RWPE2 (cell line): ENCODE data around the gene PLEKHJ1.
A peak's percentile ranks its signal among the peaks of the same experiment; 100 is the strongest.

ENCODE experiments used
- ATAC-seq: fragments of 200-7000 bp; cut with Tn5 transposase; 3 replicates; pipeline ENCODE4 v1.9.1; 2021; ENCODE audit warnings: low read depth
- DNase-seq: peaks from one replicate; pipeline ENCODE4 v3.0.0-alpha.2; 2020; ENCODE audit warnings: low spot score
- H3K27ac ChIP-seq: fragments of 450-650 bp; 2 replicates; pipeline ENCODE4 v1.5.1; 2017; ENCODE audit warnings: mild to moderate bottlenecking; ENCODE audit not compliant: poor library complexity, severe bottlenecking
- H3K27me3 ChIP-seq: fragments of 250-450 bp; sonication (Bioruptor Pico); 2 replicates; pipeline ENCODE4 v1.5.1; 2021; ENCODE audit warnings: mild to moderate bottlenecking, moderate library complexity; ENCODE audit not compliant: insufficient read depth, poor library complexity, severe bottlenecking
- H3K36me3 ChIP-seq: fragments of 250-450 bp; sonication (Bioruptor Pico); 2 replicates; pipeline ENCODE4 v1.5.1; 2020; ENCODE audit warnings: low read depth, mild to moderate bottlenecking, moderate library complexity
- H3K4me1 ChIP-seq: fragments of 250-450 bp; sonication (Bioruptor Pico); 2 replicates; pipeline ENCODE4 v1.5.1; 2021; ENCODE audit warnings: mild to moderate bottlenecking, moderate library complexity; ENCODE audit not compliant: insufficient read depth, poor library complexity, severe bottlenecking
- H3K4me3 ChIP-seq: fragments of 250-450 bp; sonication (Bioruptor Pico); 2 replicates; pipeline ENCODE4 v1.5.1; 2021; ENCODE audit warnings: mild to moderate bottlenecking, moderate library complexity; ENCODE audit not compliant: severe bottlenecking
- H3K9me3 ChIP-seq: fragments of 250-450 bp; sonication (Bioruptor Pico); 2 replicates; pipeline ENCODE4 v1.5.1; 2021; ENCODE audit warnings: mild to moderate bottlenecking, moderate library complexity; ENCODE audit not compliant: severe bottlenecking
- TF ChIP-seq, protein P1 (sequence below): fragments of 450-650 bp; IDR thresholded peaks from one replicate; pipeline ENCODE4 v1.5.1; 2017; ENCODE audit warnings: mild to moderate bottlenecking, moderate library complexity; ENCODE audit not compliant: poor library complexity, severe bottlenecking

PLEKHJ1 gene

DNA sequence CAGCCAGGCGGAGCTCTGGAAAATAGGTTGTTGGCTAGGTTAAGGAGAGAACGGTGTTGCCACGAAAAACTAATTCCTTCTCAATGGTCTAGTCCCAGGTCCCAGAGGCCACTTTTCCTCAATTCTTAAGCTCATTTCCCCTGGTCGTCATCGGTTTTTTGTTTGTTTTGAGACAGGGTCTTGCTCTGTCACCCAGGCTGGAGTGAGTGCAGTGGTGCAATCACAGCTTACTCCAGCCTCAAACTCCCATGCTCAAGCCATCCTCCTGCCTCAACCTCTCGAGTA lies 1.7 kb upstream of the PLEKHJ1 start:
- Histone ChIP-seq H3K9me3 (no peaks in the 10 kb centered on the region), H3K4me3 (no peak overlapping the region), H3K27me3 (no peaks in the 10 kb centered on the region), H3K27ac (peak overlapping the region; percentile 69), H3K4me1 (peaks cover 10% of the 10 kb centered on the region), H3K36me3 (peaks cover 57% of the 10 kb centered on the region)
- TF ChIP-seq, protein P1, sequence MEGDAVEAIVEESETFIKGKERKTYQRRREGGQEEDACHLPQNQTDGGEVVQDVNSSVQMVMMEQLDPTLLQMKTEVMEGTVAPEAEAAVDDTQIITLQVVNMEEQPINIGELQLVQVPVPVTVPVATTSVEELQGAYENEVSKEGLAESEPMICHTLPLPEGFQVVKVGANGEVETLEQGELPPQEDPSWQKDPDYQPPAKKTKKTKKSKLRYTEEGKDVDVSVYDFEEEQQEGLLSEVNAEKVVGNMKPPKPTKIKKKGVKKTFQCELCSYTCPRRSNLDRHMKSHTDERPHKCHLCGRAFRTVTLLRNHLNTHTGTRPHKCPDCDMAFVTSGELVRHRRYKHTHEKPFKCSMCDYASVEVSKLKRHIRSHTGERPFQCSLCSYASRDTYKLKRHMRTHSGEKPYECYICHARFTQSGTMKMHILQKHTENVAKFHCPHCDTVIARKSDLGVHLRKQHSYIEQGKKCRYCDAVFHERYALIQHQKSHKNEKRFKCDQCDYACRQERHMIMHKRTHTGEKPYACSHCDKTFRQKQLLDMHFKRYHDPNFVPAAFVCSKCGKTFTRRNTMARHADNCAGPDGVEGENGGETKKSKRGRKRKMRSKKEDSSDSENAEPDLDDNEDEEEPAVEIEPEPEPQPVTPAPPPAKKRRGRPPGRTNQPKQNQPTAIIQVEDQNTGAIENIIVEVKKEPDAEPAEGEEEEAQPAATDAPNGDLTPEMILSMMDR: no peak
- DNase-seq (no peak), ATAC-seq (no peak)

DNA sequence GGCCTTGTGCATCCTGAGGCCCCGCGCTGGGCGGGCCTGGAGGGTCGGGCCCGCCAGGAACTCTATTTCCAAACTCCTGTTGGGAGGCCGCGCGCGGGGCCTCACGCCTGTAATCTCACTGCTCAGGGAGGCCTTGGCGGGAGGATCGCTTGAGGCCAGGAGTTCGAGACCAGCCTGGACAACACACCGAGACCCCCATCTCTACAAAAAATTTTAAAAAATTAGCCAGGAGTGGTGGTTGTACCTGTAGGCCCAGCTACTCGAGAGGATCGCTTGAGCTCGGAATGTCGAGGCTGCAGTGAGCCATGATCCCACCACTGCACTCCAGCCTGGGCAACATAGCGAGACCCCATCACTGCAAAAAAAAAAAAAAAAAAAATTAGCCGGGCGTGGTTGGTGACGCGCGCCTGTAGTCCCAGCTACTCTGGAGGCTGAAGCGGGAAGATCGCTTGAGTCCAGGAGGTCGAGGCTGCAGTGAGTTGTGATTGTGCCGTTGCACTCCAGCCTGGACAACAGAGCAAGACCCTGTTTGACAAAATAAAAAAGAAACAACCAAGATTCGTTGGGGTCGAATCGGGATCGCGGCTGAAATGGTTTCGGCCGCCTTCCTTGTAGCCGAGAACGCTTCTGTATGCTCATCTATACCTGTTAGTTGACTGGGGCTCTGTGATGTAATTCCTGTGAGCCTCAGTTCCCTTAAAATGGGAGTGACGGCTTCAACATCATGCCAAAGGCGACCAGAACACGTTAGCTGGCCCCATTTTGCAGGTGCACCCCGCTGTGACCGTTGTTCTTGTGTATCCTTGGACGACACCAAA lies 1.1 kb upstream of the PLEKHJ1 start:
- Histone ChIP-seq H3K36me3 (peaks cover 55% of the 10 kb centered on the region), H3K4me3 (peak overlapping the region; percentile 88), H3K27ac (peak overlapping the region; percentile 69), H3K27me3 (no peaks in the 10 kb centered on the region), H3K4me1 (peaks cover 10% of the 10 kb centered on the region), H3K9me3 (no peaks in the 10 kb centered on the region)
- no peak for DNase-seq
- no peak; the same call in 2 of the 3 replicates for ATAC-seq
- TF ChIP-seq, protein P1: no peak

DNA sequence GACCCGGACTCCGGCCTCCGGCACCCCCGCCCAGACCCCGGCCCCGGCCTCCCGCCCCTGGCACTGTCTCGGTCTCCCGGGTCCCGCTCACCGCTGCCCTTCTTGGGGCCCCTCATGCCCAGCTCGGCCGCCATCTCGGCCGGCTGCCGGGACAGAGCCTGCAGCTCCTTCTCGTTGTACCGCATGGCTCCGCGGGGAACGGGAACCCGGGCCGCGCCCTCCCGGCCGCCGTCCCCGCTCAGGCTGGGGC lies 140 bp downstream of the PLEKHJ1 start:
- Histone ChIP-seq H3K4me3 (peak overlapping the region; percentile 88), H3K27ac (peak overlapping the region; percentile 69), H3K27me3 (no peaks in the 10 kb centered on the region), H3K4me1 (peaks cover 10% of the 10 kb centered on the region), H3K36me3 (peaks cover 43% of the 10 kb centered on the region), H3K9me3 (no peaks in the 10 kb centered on the region)
- ATAC-seq (peak; percentile 41; the same call in 2 of the 3 replicates), DNase-seq (no peak)
- TF ChIP-seq, protein P1: no peak

DNA sequence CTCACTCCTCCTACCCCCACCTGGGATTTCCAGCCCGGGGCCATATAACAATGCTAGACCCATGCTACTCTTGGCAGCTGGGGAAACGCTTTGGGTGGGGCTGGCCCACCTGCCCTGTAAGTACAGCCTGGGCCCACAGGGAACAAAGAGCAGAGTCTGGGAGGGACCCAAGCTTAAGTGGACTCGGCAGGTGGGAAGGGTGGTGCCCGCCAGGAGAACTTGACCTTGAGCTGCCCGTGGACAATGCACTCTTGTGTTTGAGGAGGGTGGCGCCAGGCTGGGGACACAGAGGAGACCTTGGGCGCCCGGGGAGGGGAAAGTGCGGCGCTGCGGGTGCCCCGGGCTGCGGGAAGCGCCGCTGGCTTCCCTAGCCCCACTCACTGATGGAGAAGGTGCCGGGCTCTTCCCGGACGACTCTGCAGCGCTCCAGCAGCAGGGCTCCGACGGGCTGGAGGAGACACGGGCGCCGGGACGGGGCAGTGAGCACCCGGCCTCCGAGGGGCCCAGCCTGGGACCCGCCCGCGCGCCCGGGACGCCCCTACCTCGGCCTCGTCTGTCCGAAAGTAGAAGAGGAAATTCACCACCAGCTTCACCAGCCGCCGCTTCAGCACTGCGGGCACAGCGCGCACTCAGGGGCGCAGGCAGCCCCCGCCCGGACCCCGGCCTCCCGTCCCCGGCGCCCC lies 607 bp downstream of the PLEKHJ1 start:
- H3K9me3 ChIP-seq: no peaks in the 10 kb centered on the region
- H3K27me3 ChIP-seq: no peaks in the 10 kb centered on the region
- TF ChIP-seq, protein P1: no peak
- H3K36me3 ChIP-seq: peaks cover 40% of the 10 kb centered on the region
- DNase-seq (no peak), ATAC-seq (0 out of 3 replicates have a peak, but pooled peaks have one; percentile 7)
- H3K4me3 ChIP-seq: peak overlapping the region; percentile 88
- peaks cover 10% of the 10 kb centered on the region for H3K4me1 ChIP-seq
- peak overlapping the region; percentile 69 for H3K27ac ChIP-seq

DNA sequence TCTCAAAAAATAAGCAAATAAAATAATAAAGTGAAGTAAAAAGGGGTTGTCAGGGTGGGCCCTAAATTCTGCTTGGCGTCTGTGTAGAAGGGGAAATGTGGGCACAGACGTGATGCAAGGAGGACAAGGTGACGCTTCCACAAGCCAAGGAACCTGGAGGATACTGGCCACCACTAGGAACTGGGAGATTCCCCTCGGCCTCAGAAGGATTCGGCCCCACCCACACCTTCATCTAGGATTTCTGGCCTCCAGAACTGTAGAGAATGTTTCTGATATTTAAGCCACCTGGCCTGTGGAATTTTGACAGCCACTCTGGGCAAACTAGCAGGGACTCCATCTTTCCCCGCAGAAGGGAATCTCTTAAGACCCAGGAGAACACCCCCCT lies 1.1 kb downstream of the PLEKHJ1 start:
- DNase-seq: no peak
- Histone ChIP-seq H3K27ac (peak overlapping the region; percentile 69), H3K9me3 (no peaks in the 10 kb centered on the region), H3K27me3 (no peaks in the 10 kb centered on the region), H3K4me1 (peaks cover 10% of the 10 kb centered on the region), H3K36me3 (peaks cover 45% of the 10 kb centered on the region), H3K4me3 (peak overlapping the region; percentile 88)
- ATAC-seq: 0 out of 3 replicates have a peak, but pooled peaks have one; percentile 3
- TF ChIP-seq, protein P1: no peak
